Measurements from ENCODE around the gene ALDOC.

ALDOC gene

GRCh38 chr17:28530926-28531325, 45.8 kb downstream of the ALDOC start:
- no peak overlapping the region for H2AFZ ChIP-seq (ENCODE audit: low read depth)
- no peaks in the 10 kb centered on the region for H3K79me2 ChIP-seq (ENCODE audit: insufficient read depth, low read depth)
- no peak overlapping the region for H3K27ac ChIP-seq
- no peaks in the 10 kb centered on the region for H3K4me1 ChIP-seq (ENCODE audit: low read depth, poor library complexity, severe bottlenecking)
- H3K27me3 ChIP-seq (ENCODE audit: insufficient read depth, low read depth) = peaks cover 57% of the 10 kb centered on the region
- H4K20me1 ChIP-seq (ENCODE audit: insufficient read depth) = no peaks in the 10 kb centered on the region
- H3K4me3 ChIP-seq (IDR thresholded peaks at IDR 0.05; ENCODE audit: insufficient read depth, low read depth, low read length) = no peak overlapping the region
- H3K9ac ChIP-seq = no peak overlapping the region
- no peak for TF ChIP-seq CTCF (conservative IDR thresholded peaks at IDR 0.05; ENCODE audit: low read depth, low read length)
- H3K36me3 ChIP-seq (ENCODE audit: insufficient read depth) = no peaks in the 10 kb centered on the region
- no peak overlapping the region for H3K4me2 ChIP-seq

- Histone ChIP-seq H3K79me2 (ENCODE audit: insufficient read depth, low read depth) (no peaks in the 10 kb centered on the region), H3K27me3 (ENCODE audit: insufficient read depth, low read depth) (peaks cover 54% of the 10 kb centered on the region), H2AFZ (ENCODE audit: low read depth) (no peak overlapping the region), H3K27ac (no peak overlapping the region), H3K9ac (no peak overlapping the region), H3K36me3 (ENCODE audit: insufficient read depth) (no peaks in the 10 kb centered on the region), H3K4me1 (ENCODE audit: low read depth, poor library complexity, severe bottlenecking) (no peaks in the 10 kb centered on the region), H3K4me3 (IDR thresholded peaks at IDR 0.05; ENCODE audit: insufficient read depth, low read depth, low read length) (no peak overlapping the region), H3K4me2 (no peak overlapping the region), H4K20me1 (ENCODE audit: insufficient read depth) (no peaks in the 10 kb centered on the region)
- TF ChIP-seq CTCF (conservative IDR thresholded peaks at IDR 0.05; ENCODE audit: low read depth, low read length) = no peak
Observed at GRCh38 chr17:28530250-28530649, 46.4 kb downstream of the ALDOC start.

GRCh38 chr17:28529013-28529400, 47.7 kb downstream of the ALDOC start:
- no peaks in the 10 kb centered on the region for H3K79me2 ChIP-seq (ENCODE audit: insufficient read depth, low read depth)
- no peak overlapping the region for H3K4me3 ChIP-seq (IDR thresholded peaks at IDR 0.05; ENCODE audit: insufficient read depth, low read depth, low read length)
- no peaks in the 10 kb centered on the region for H3K4me1 ChIP-seq (ENCODE audit: low read depth, poor library complexity, severe bottlenecking)
- H3K4me2 ChIP-seq = no peak overlapping the region
- no peak for TF ChIP-seq CTCF (conservative IDR thresholded peaks at IDR 0.05; ENCODE audit: low read depth, low read length)
- H3K9ac ChIP-seq = no peak overlapping the region
- H3K36me3 ChIP-seq (ENCODE audit: insufficient read depth) = no peaks in the 10 kb centered on the region
- no peaks in the 10 kb centered on the region for H4K20me1 ChIP-seq (ENCODE audit: insufficient read depth)
- H3K27ac ChIP-seq = no peak overlapping the region
- H3K27me3 ChIP-seq (ENCODE audit: insufficient read depth, low read depth) = peaks cover 41% of the 10 kb centered on the region
- no peak overlapping the region for H2AFZ ChIP-seq (ENCODE audit: low read depth)

- Histone ChIP-seq H3K27me3 (ENCODE audit: insufficient read depth, low read depth) (peaks cover 40% of the 10 kb centered on the region), H3K79me2 (ENCODE audit: insufficient read depth, low read depth) (no peaks in the 10 kb centered on the region), H3K9ac (no peak overlapping the region), H3K36me3 (ENCODE audit: insufficient read depth) (no peaks in the 10 kb centered on the region), H2AFZ (ENCODE audit: low read depth) (no peak overlapping the region), H3K4me3 (IDR thresholded peaks at IDR 0.05; ENCODE audit: insufficient read depth, low read depth, low read length) (no peak overlapping the region), H4K20me1 (ENCODE audit: insufficient read depth) (no peaks in the 10 kb centered on the region), H3K4me2 (no peak overlapping the region), H3K4me1 (ENCODE audit: low read depth, poor library complexity, severe bottlenecking) (no peaks in the 10 kb centered on the region), H3K27ac (no peak overlapping the region)
- TF ChIP-seq CTCF (conservative IDR thresholded peaks at IDR 0.05; ENCODE audit: low read depth, low read length) = no peak
Observed at GRCh38 chr17:28528327-28529012, 48.2 kb downstream of the ALDOC start.

Measured in KMS-11 (cell line).